T-helper 1 cell treated with Interleukin-12 subunit alpha and Interleukin-12 subunit beta and Interleukin-4 antibody, amounts not matched to agents 30 μg/mL and 1 μg/mL, for 36 hours (primary cell): ENCODE data around the gene PAEP.

ENCODE experiments used
- H3K27ac Mint-ChIP-seq: one replicate; pipeline ENCODE4 v1.8.0; 2021; ENCODE audit warnings: mild to moderate bottlenecking, mixed read lengths
- H3K27me3 Mint-ChIP-seq: one replicate; pipeline ENCODE4 v1.8.0; 2021; ENCODE audit warnings: low read depth, mixed read lengths
- H3K36me3 Mint-ChIP-seq: one replicate; pipeline ENCODE4 v1.8.0; 2021; ENCODE audit warnings: low read depth, mixed read lengths
- H3K4me1 Mint-ChIP-seq: one replicate; pipeline ENCODE4 v1.8.0; 2021; ENCODE audit warnings: low read depth, mixed read lengths
- H3K4me3 Mint-ChIP-seq: one replicate; pipeline ENCODE4 v1.8.0; 2021; ENCODE audit warnings: mild to moderate bottlenecking, moderate library complexity, mixed read lengths
- H3K9me3 Mint-ChIP-seq: one replicate; pipeline ENCODE4 v1.8.0; 2021; ENCODE audit warnings: mixed read lengths

The PAEP gene

GRCh38 chr9:135552698-135553171, 8.8 kb upstream of the PAEP start:
- no peaks in the 10 kb centered on the region for H3K9me3 Mint-ChIP-seq
- no peak overlapping the region for H3K4me3 Mint-ChIP-seq
- no peaks in the 10 kb centered on the region for H3K36me3 Mint-ChIP-seq
- no peaks in the 10 kb centered on the region for H3K27me3 Mint-ChIP-seq
- no peaks in the 10 kb centered on the region for H3K4me1 Mint-ChIP-seq
- no peak overlapping the region for H3K27ac Mint-ChIP-seq

- no peak overlapping the region for H3K27ac Mint-ChIP-seq
- no peak overlapping the region for H3K4me3 Mint-ChIP-seq
- no peaks in the 10 kb centered on the region for H3K4me1 Mint-ChIP-seq
- H3K36me3 Mint-ChIP-seq: no peaks in the 10 kb centered on the region
- no peaks in the 10 kb centered on the region for H3K9me3 Mint-ChIP-seq
- H3K27me3 Mint-ChIP-seq: no peaks in the 10 kb centered on the region
Observed at GRCh38 chr9:135554718-135555117, 6.8 kb upstream of the PAEP start.

DNA sequence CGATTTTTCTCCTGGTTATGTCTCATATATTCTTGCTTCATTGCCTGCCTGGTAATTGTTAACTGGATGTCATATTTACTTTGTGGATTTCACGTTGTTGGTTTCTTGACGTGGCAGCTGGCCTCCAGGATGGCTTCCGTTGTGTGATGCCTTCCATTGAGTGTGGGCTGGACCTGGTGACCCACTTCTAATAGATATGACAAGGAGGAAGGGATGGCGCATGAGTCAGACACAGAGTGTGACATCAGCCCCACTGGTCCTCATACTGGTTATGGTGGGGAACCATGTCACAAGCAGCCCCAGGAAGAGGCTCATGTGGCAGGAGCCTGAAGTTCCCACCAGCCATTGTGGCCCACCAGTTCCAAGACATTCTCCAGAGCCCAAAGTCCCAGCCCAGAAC, 6.4 kb upstream of the PAEP start:
- Mint-ChIP-seq H3K9me3 (no peaks in the 10 kb centered on the region), H3K4me3 (no peak overlapping the region), H3K4me1 (no peaks in the 10 kb centered on the region), H3K27me3 (no peaks in the 10 kb centered on the region), H3K27ac (no peak overlapping the region), H3K36me3 (no peaks in the 10 kb centered on the region)

DNA sequence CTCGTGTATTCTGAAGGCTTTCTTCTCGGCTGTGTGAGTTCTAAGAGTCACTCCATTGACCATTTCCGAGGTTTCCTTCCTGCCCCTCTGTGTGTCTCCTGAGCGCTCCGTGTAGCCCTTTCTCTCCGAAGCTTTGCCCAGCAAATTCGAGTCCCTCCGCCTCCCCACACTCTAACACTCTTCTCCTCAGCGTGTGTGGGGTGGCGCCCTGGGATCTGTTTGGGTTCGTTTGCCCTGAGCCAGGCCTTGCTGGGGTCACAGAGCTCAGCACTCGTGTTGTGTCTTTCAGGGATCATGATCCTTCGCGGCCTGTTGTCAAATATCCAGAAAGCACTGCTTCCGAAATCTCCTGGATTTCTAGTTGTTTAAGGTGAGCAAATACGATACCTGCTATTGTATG, 5.6 kb upstream of the PAEP start:
- Mint-ChIP-seq H3K27ac (no peak overlapping the region), H3K4me1 (no peaks in the 10 kb centered on the region), H3K9me3 (no peaks in the 10 kb centered on the region), H3K27me3 (no peaks in the 10 kb centered on the region), H3K36me3 (no peaks in the 10 kb centered on the region), H3K4me3 (no peak overlapping the region)

GRCh38 chr9:135559606-135560005, 1.9 kb upstream of the PAEP start:
- Mint-ChIP-seq H3K27me3 (no peaks in the 10 kb centered on the region), H3K4me1 (no peaks in the 10 kb centered on the region), H3K9me3 (no peaks in the 10 kb centered on the region), H3K4me3 (no peak overlapping the region), H3K27ac (no peak overlapping the region), H3K36me3 (no peaks in the 10 kb centered on the region)

- H3K4me1 Mint-ChIP-seq: no peaks in the 10 kb centered on the region
- no peaks in the 10 kb centered on the region for H3K9me3 Mint-ChIP-seq
- no peaks in the 10 kb centered on the region for H3K36me3 Mint-ChIP-seq
- H3K27me3 Mint-ChIP-seq: no peaks in the 10 kb centered on the region
- no peak overlapping the region for H3K4me3 Mint-ChIP-seq
- H3K27ac Mint-ChIP-seq: no peak overlapping the region
Observed at GRCh38 chr9:135562235-135562745, 734 bp downstream of the PAEP start.

- Mint-ChIP-seq H3K27me3 (no peaks in the 10 kb centered on the region), H3K4me1 (no peaks in the 10 kb centered on the region)
Observed at GRCh38 chr9:135563039-135563476, 1.5 kb downstream of the PAEP start.

GRCh38 chr9:135563858-135564257, 2.3 kb downstream of the PAEP start:
- peaks cover under 1% of the 10 kb centered on the region for H3K9me3 Mint-ChIP-seq
- H3K36me3 Mint-ChIP-seq: no peaks in the 10 kb centered on the region
- H3K27me3 Mint-ChIP-seq: no peaks in the 10 kb centered on the region
- no peaks in the 10 kb centered on the region for H3K4me1 Mint-ChIP-seq
- H3K4me3 Mint-ChIP-seq: no peak overlapping the region
- no peak overlapping the region for H3K27ac Mint-ChIP-seq

More at GRCh38 chr9:135563039-135563476, 1.5 kb downstream of the PAEP start:
- Mint-ChIP-seq H3K27ac (no peak overlapping the region), H3K9me3 (no peaks in the 10 kb centered on the region), H3K36me3 (no peaks in the 10 kb centered on the region), H3K4me3 (no peak overlapping the region)

DNA sequence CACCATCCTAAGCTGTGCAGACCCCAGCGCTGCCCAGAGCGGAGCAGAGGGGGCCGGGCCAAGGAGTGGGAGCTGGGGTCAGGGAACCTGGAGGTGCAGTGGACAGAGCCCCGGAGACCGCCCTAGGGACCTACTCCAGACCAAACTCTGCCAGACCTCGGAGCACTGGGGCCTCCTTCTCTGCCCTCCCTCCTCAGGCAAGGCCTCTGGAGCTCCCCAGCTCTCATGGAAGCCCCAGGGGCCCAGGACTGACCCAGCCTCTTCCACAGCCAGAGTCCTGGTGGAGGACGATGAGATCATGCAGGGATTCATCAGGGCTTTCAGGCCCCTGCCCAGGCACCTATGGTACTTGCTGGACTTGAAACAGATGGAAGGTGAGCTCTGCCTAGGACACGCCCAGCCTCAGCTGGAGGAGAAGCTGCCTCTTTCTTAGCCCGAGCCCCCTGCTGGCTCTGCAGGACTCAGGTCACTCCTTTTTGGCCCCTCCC, 3.6 kb downstream of the PAEP start:
- no peaks in the 10 kb centered on the region for H3K36me3 Mint-ChIP-seq
- no peaks in the 10 kb centered on the region for H3K4me1 Mint-ChIP-seq
- peaks cover 6% of the 10 kb centered on the region for H3K9me3 Mint-ChIP-seq
- peaks cover 5% of the 10 kb centered on the region for H3K27me3 Mint-ChIP-seq
- no peak overlapping the region for H3K27ac Mint-ChIP-seq
- no peak overlapping the region for H3K4me3 Mint-ChIP-seq

DNA sequence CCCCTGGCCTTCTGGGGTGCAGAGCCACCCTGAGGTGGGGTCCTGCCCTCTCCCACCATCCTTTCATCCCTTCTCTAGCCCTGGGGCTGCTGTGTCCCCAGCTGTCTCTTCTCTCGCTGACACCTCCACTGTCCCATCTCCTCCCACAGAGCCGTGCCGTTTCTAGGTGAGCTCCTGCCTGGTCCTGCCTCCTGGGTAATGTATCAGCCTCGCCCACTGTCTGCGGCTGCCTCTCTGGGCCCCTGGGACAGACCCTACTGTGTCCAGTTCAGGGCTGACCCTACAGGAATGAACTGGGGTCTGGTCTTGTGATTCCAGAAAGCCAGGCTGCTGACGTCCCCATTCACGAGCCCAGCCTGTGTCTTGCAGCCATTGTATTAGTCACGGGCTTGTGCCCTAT, 4.1 kb downstream of the PAEP start:
- Mint-ChIP-seq H3K4me3 (no peak overlapping the region), H3K36me3 (no peaks in the 10 kb centered on the region), H3K4me1 (no peaks in the 10 kb centered on the region), H3K27me3 (peaks cover 6% of the 10 kb centered on the region), H3K9me3 (peaks cover 6% of the 10 kb centered on the region), H3K27ac (no peak overlapping the region)

- Mint-ChIP-seq H3K27me3 (peaks cover 8% of the 10 kb centered on the region), H3K36me3 (no peaks in the 10 kb centered on the region), H3K4me1 (no peaks in the 10 kb centered on the region), H3K27ac (no peak overlapping the region), H3K9me3 (peaks cover 6% of the 10 kb centered on the region), H3K4me3 (no peak overlapping the region)
Observed at GRCh38 chr9:135566552-135566951, 5.0 kb downstream of the PAEP start.

- no peaks in the 10 kb centered on the region for H3K36me3 Mint-ChIP-seq
- H3K27ac Mint-ChIP-seq: no peak overlapping the region
- no peak overlapping the region for H3K4me3 Mint-ChIP-seq
- H3K9me3 Mint-ChIP-seq: peaks cover 6% of the 10 kb centered on the region
- peaks cover 8% of the 10 kb centered on the region for H3K27me3 Mint-ChIP-seq
- H3K4me1 Mint-ChIP-seq: no peaks in the 10 kb centered on the region
Observed at GRCh38 chr9:135567311-135567710, 5.8 kb downstream of the PAEP start.

GRCh38 chr9:135568026-135568425, 6.5 kb downstream of the PAEP start:
- no peaks in the 10 kb centered on the region for H3K36me3 Mint-ChIP-seq
- H3K4me3 Mint-ChIP-seq: no peak overlapping the region
- peaks cover 6% of the 10 kb centered on the region for H3K9me3 Mint-ChIP-seq
- H3K27ac Mint-ChIP-seq: no peak overlapping the region
- peaks cover 8% of the 10 kb centered on the region for H3K27me3 Mint-ChIP-seq
- no peaks in the 10 kb centered on the region for H3K4me1 Mint-ChIP-seq

DNA sequence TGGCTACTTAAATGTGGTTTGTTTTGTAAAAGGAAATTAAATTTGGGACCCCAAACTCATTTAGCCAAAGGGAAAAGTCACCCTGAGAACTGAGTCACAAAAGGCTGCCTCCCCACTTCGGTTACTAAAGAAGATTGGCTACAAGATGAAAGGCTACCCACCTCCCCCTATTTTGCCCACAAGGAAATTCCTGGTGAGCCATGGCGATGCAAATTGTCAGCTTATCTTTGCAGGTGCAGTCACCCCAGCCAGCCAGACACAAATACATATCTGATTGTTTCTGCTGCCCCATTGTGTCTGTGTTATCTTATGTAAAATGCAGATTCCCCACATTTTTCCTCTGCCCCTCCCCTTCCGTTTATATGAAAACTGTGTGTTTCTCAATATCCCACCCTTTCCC, 8.9 kb downstream of the PAEP start:
- no peaks in the 10 kb centered on the region for H3K4me1 Mint-ChIP-seq
- no peak overlapping the region for H3K27ac Mint-ChIP-seq
- H3K36me3 Mint-ChIP-seq: no peaks in the 10 kb centered on the region
- peaks cover 8% of the 10 kb centered on the region for H3K27me3 Mint-ChIP-seq
- H3K4me3 Mint-ChIP-seq: no peak overlapping the region
- peaks cover 6% of the 10 kb centered on the region for H3K9me3 Mint-ChIP-seq

DNA sequence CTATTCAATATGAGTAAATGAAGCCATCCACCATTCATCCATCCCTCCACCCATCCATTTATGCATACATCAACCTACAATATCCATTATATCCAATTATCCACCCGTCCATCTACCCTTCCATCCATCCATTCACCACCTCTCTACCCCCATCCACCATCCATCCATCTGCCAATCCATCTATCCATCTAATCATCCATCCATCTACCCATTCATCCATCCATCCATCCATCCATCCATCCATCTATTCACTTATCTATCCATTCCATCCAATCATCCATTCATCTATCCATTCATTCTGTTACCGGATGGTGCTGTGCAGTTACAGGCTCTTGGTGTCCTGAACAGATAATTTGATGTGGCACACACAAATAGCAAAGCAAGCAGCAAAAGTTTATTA, 10.7 kb downstream of the PAEP start:
- Mint-ChIP-seq H3K9me3 (peaks cover 6% of the 10 kb centered on the region), H3K36me3 (no peaks in the 10 kb centered on the region), H3K4me1 (no peaks in the 10 kb centered on the region), H3K4me3 (no peak overlapping the region), H3K27me3 (peaks cover 8% of the 10 kb centered on the region), H3K27ac (no peak overlapping the region)

DNA sequence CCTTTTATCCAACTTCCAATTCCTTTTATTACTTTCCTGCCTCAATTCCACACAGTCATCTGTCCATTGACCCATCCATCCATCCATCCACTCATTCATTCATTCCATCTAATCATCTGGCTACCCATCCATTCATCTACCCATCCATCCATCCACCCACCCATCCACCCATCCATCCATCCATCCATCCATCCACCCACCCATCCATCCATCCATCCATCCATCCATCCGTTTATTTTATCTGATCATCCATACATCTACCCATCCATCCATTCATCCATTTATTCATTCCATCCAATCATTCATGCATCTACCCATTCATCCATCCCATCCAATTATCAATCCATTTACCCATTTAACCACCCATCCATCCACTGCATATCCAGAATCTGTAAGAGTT, 11.6 kb downstream of the PAEP start:
- Mint-ChIP-seq H3K4me1 (no peaks in the 10 kb centered on the region), H3K4me3 (no peak overlapping the region), H3K36me3 (no peaks in the 10 kb centered on the region), H3K27me3 (peaks cover 8% of the 10 kb centered on the region), H3K9me3 (peaks cover 6% of the 10 kb centered on the region), H3K27ac (no peak overlapping the region)
